Neuronal stem cell (in vitro differentiated cells): ENCODE data around the gene RANBP3.
A peak's percentile ranks its signal among the peaks of the same experiment; 100 is the strongest.

Experiments used
- DNase-seq: peaks from one replicate; pipeline ENCODE4 v3.0.0-alpha.2; 2013; ENCODE audit warnings: low spot score
- H2AFZ ChIP-seq: one replicate; pipeline ENCODE4 v1.6.1; 2013; ENCODE audit warnings: mild to moderate bottlenecking, low read length, inconsistent platforms
- H2AK5ac ChIP-seq: 2 replicates; pipeline ENCODE4 v1.6.1; 2013; ENCODE audit warnings: low read depth, mild to moderate bottlenecking, inconsistent platforms, low read length, moderate library complexity, mixed read lengths
- H2BK120ac ChIP-seq: 2 replicates; pipeline ENCODE4 v1.6.1; 2013; ENCODE audit warnings: low read depth, mild to moderate bottlenecking, inconsistent platforms, low read length, moderate library complexity, mixed read lengths
- H2BK12ac ChIP-seq: one replicate; pipeline ENCODE4 v1.6.1; 2013; ENCODE audit warnings: low read length, inconsistent platforms
- H2BK15ac ChIP-seq: 2 replicates; pipeline ENCODE4 v1.6.1; 2013; ENCODE audit warnings: mild to moderate bottlenecking, low read length, inconsistent platforms, mixed read lengths
- H2BK5ac ChIP-seq: one replicate; pipeline ENCODE4 v1.6.1; 2013; ENCODE audit warnings: inconsistent platforms, mild to moderate bottlenecking, low read length, moderate library complexity
- H3K14ac ChIP-seq: one replicate; pipeline ENCODE4 v1.6.1; 2013; ENCODE audit warnings: low read length, inconsistent platforms
- H3K18ac ChIP-seq: 2 replicates; pipeline ENCODE4 v1.6.1; 2013; ENCODE audit warnings: low read length, inconsistent platforms
- H3K23ac ChIP-seq: 2 replicates; pipeline ENCODE4 v1.6.1; 2013; ENCODE audit warnings: low read depth, mild to moderate bottlenecking, mixed read lengths, low read length, inconsistent platforms; ENCODE audit not compliant: poor library complexity
- H3K27ac ChIP-seq: replicated peaks from 3 replicates; pipeline ENCODE4 v1.5.1; 2013; ENCODE audit warnings: low read length, inconsistent platforms
- H3K27me3 ChIP-seq, 3 experiments: 2 replicates each; pipeline ENCODE4 v1.6.1; 2013; ENCODE audit warnings: low read length in 3 of 3, mild to moderate bottlenecking in 2 of 3, inconsistent platforms in 1 of 3, low read depth in 1 of 3, mixed read lengths in 1 of 3, moderate library complexity in 1 of 3; ENCODE audit not compliant: control insufficient read depth in 3 of 3, insufficient read depth in 3 of 3
- H3K36me3 ChIP-seq, 2 donors: replicated peaks in 1 of 2; 2 replicates each; pipeline ENCODE4 v1.6.1; 2013; ENCODE audit warnings: low read length in 2 of 2; ENCODE audit not compliant: control insufficient read depth in 2 of 2, insufficient read depth in 2 of 2
- H3K4ac ChIP-seq: 2 replicates; pipeline ENCODE4 v1.6.1; 2013; ENCODE audit warnings: inconsistent platforms, mild to moderate bottlenecking, low read length, moderate library complexity
- H3K4me1 ChIP-seq, 2 donors: 1 replicate in 1 of 2; 2 replicates in 1 of 2; pipeline ENCODE4 v1.6.1; 2013; ENCODE audit warnings: low read length in 2 of 2, low read depth in 1 of 2; ENCODE audit not compliant: control insufficient read depth in 2 of 2, insufficient read depth in 1 of 2
- H3K4me2 ChIP-seq: one replicate; pipeline ENCODE4 v1.6.1; 2013; ENCODE audit warnings: mild to moderate bottlenecking, low read length, inconsistent platforms; ENCODE audit not compliant: insufficient read depth, poor library complexity, severe bottlenecking
- H3K4me3 ChIP-seq, 2 donors: 2 replicates each; pipeline ENCODE4 v1.5.1; 2013; ENCODE audit warnings: low read length in 2 of 2, mild to moderate bottlenecking in 2 of 2, inconsistent platforms in 1 of 2, moderate library complexity in 1 of 2
- H3K79me1 ChIP-seq: one replicate; pipeline ENCODE4 v1.6.1; 2013; ENCODE audit warnings: low read depth, mild to moderate bottlenecking, inconsistent platforms, low read length, moderate library complexity
- H3K9ac ChIP-seq: one replicate; pipeline ENCODE4 v1.6.1; 2013; ENCODE audit warnings: mild to moderate bottlenecking, low read depth, low read length, inconsistent platforms; ENCODE audit not compliant: poor library complexity
- H3K9me3 ChIP-seq, 2 donors: replicated peaks in 1 of 2; 2 replicates each; pipeline versions ENCODE3 to v1.6.1; 2013; ENCODE audit warnings: low read length in 2 of 2, mild to moderate bottlenecking in 2 of 2, inconsistent platforms in 1 of 2, low read depth in 1 of 2, mixed read lengths in 1 of 2, moderate library complexity in 1 of 2; ENCODE audit not compliant: control insufficient read depth in 2 of 2, insufficient read depth in 1 of 2
- H4K8ac ChIP-seq: one replicate; pipeline ENCODE4 v1.6.1; 2013; ENCODE audit warnings: low read depth, mild to moderate bottlenecking, inconsistent platforms, low read length, moderate library complexity
- H4K91ac ChIP-seq: one replicate; pipeline ENCODE4 v1.6.1; 2013; ENCODE audit warnings: low read length, low read depth, mild to moderate bottlenecking, inconsistent platforms; ENCODE audit not compliant: poor library complexity
- WGBS, 2 donors: extraction: QIAGEN DNeasy Blood & Tissue Kit; methylation state at CpG; one replicate each; pipeline ENCODE4 v1.1.7; 2013; ENCODE audit warnings: missing lambda C conversion rate in 2 of 2, mixed read lengths in 1 of 2; ENCODE audit not compliant: insufficient read length in 2 of 2, insufficient replicate concordance in 1 of 2; ENCODE audit errors: extremely low coverage in 2 of 2; 5-methylcytosine and 5-hydroxymethylcytosine counted together

RANBP3 gene

DNA sequence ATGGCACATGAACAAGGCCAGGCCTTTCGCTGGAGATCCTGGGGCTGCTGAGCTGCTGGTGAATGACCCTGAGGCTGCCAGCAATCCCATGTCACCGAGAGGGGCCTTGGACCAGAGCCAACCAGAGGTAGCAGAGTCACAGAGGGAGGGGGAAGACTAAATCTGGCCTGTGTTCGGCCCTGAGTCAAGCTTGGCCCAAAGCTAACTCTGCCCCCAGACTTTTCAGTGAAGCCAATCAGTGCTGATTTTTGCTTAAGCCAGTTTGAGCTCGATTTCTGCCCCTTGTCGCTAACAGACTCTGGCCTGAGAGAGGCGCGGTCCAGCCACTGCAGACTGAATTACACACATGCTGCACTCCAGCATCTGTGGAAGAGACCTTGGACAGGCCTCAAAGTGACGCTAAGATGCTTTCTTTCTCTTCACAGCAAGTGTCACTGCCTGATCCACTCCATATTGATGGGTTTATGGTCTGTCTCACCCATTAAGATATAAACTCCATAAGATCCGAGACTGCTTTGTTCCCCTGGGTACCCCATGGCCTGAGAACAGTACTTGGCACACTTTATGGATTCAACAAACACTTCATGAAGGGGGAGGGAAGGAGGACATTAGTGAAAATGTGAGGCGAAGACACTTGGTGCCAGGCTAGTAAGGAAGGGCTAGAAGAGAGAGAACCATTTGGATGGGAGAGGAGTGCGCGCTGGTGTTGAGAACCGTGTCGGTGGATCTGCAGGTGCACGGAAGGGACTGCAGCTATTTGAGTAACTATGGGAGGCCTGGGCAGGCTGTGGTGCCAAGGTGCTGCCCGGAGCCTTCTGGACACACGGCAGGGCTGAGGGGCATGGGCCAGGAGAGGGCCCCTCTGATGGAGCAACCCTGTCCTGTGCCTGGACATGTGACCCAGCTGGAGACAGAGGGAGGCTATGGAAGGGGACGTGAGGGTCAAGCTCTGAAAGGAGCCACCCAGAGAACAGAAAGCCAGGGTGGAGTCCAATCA is 17.6 kb downstream of the RANBP3 start:
- no peak overlapping the region for H2AFZ ChIP-seq
- WGBS, 2 donors: no CpG with 5 or more reads among the region's 18 CpGs
- no peak overlapping the region for H3K14ac ChIP-seq
- no peak overlapping the region for H2BK120ac ChIP-seq
- peak overlapping the region; percentile 32 for H2BK5ac ChIP-seq
- H2BK15ac ChIP-seq: no peak overlapping the region
- H3K36me3 ChIP-seq: peaks cover 2 to 27% of the 10 kb centered on the region in 2 donors
- no peaks in the 10 kb centered on the region for H3K9me3 ChIP-seq
- no peak overlapping the region for H3K4me2 ChIP-seq
- H3K4me1 ChIP-seq: peaks cover 19 to 23% of the 10 kb centered on the region in 2 donors
- H2BK12ac ChIP-seq: no peak overlapping the region
- no peak for DNase-seq
- H3K27me3 ChIP-seq: no peaks in the 10 kb centered on the region
- no peak overlapping the region for H4K91ac ChIP-seq
- peaks cover 32% of the 10 kb centered on the region for H3K79me1 ChIP-seq
- no peak overlapping the region for H2AK5ac ChIP-seq
- H4K8ac ChIP-seq: no peak overlapping the region
- no peak overlapping the region for H3K9ac ChIP-seq
- H3K4me3 ChIP-seq: no peak overlapping the region
- no peak overlapping the region for H3K18ac ChIP-seq
- H3K27ac ChIP-seq: no peak overlapping the region
- H3K23ac ChIP-seq: peak overlapping the region; percentile 51
- H3K4ac ChIP-seq: no peak overlapping the region

GRCh38 chr19:5959260-5960004 is 18.5 kb downstream of the RANBP3 start:
- Histone ChIP-seq H3K4me3 (no peak overlapping the region), H2BK5ac (peak overlapping the region; percentile 32), H3K4ac (no peak overlapping the region), H3K18ac (no peak overlapping the region), H2AFZ (no peak overlapping the region), H3K4me1 (peaks cover 23 to 28% of the 10 kb centered on the region in 2 donors), H2BK120ac (no peak overlapping the region), H3K27ac (no peak overlapping the region), H3K14ac (no peak overlapping the region), H3K9ac (no peak overlapping the region), H3K9me3 (no peaks in the 10 kb centered on the region), H4K8ac (no peak overlapping the region), H2AK5ac (no peak overlapping the region), H3K27me3 (no peaks in the 10 kb centered on the region), H2BK12ac (no peak overlapping the region), H3K36me3 (peaks cover under 1 to 20% of the 10 kb centered on the region in 2 donors), H3K4me2 (no peak overlapping the region), H3K79me1 (peaks cover 29% of the 10 kb centered on the region), H3K23ac (peak overlapping the region; percentile 51), H2BK15ac (no peak overlapping the region), H4K91ac (no peak overlapping the region)
- no peak for DNase-seq
- no CpG with 5 or more reads among the region's 14 CpGs for WGBS, 2 donors

DNA sequence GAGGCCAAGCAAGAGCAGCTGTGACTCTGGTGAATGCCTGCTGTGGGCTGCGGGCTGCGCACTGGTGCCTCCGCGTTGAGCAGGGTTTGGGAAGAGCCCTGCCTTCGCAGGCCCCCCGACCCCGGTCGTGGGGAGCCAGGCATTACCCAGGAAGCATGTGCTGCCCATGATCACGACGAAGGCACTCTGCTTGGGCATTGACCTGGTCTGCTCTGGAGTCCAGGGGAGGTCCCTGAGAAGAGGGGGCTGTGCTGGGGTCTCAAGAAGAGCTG is 19.2 kb downstream of the RANBP3 start:
- Histone ChIP-seq H3K23ac (peak overlapping the region; percentile 71), H3K36me3 (peaks cover 0 to 18% of the 10 kb centered on the region in 2 donors), H3K4ac (no peak overlapping the region), H3K27me3 (no peaks in the 10 kb centered on the region), H3K14ac (no peak overlapping the region), H2BK15ac (no peak overlapping the region), H3K9me3 (no peaks in the 10 kb centered on the region), H2BK5ac (no peak overlapping the region), H3K4me3 (no peak overlapping the region), H3K9ac (no peak overlapping the region), H4K8ac (no peak overlapping the region), H2AK5ac (no peak overlapping the region), H2BK12ac (no peak overlapping the region), H2AFZ (no peak overlapping the region), H3K4me2 (no peak overlapping the region), H3K27ac (no peak overlapping the region), H3K4me1 (peaks cover 28 to 34% of the 10 kb centered on the region in 2 donors), H3K79me1 (peaks cover 23% of the 10 kb centered on the region), H3K18ac (peak overlapping the region; percentile 65), H4K91ac (no peak overlapping the region), H2BK120ac (no peak overlapping the region)
- no CpG with 5 or more reads among the region's 10 CpGs for WGBS, 2 donors
- DNase-seq: no peak
